GM19395 (cell line): Measurements from ENCODE around the gene TMEM123.
"Not testable (repeated sequence)": the region's sequence is repeated elsewhere in the genome, so short reads cannot be mapped to it uniquely, and the experiment has no call there.

Experiments used
- ATAC-seq: cut with Tn5 transposase; IDR thresholded peaks from one replicate; pipeline ENCODE4 v1.9.1; 2021; ENCODE audit warnings: mild to moderate bottlenecking, moderate library complexity; ENCODE audit not compliant: unreplicated experiment

TMEM123 gene

GRCh38 chr11:102398297-102398696 lies 54.3 kb downstream of the TMEM123 start:
- no peak for ATAC-seq

GRCh38 chr11:102396708-102397563 lies 55.6 kb downstream of the TMEM123 start:
- ATAC-seq: no peak

GRCh38 chr11:102395720-102396393 lies 56.7 kb downstream of the TMEM123 start:
- no peak for ATAC-seq

GRCh38 chr11:102393272-102393730 lies 59.3 kb downstream of the TMEM123 start:
- ATAC-seq: no peak

GRCh38 chr11:102391549-102392237 lies 60.9 kb downstream of the TMEM123 start:
- ATAC-seq: no peak

- peak; percentile 93 for ATAC-seq
Observed at GRCh38 chr11:102390667-102391465, 61.7 kb downstream of the TMEM123 start.

- no peak for ATAC-seq
Observed at GRCh38 chr11:102389253-102389652, 63.3 kb downstream of the TMEM123 start.

- no peak for ATAC-seq
Observed at GRCh38 chr11:102387043-102387781, 65.4 kb downstream of the TMEM123 start.

GRCh38 chr11:102386136-102386734 lies 66.3 kb downstream of the TMEM123 start:
- no peak for ATAC-seq

GRCh38 chr11:102385085-102386007 lies 67.2 kb downstream of the TMEM123 start:
- no peak for ATAC-seq

- no peak for ATAC-seq
Observed at GRCh38 chr11:102384419-102385079, 68.0 kb downstream of the TMEM123 start.

- no peak for ATAC-seq
Observed at GRCh38 chr11:102383839-102384238, 68.7 kb downstream of the TMEM123 start.

GRCh38 chr11:102382384-102382783 lies 70.2 kb downstream of the TMEM123 start:
- ATAC-seq: no peak

- ATAC-seq: no peak
Observed at GRCh38 chr11:102378818-102379217, 73.7 kb downstream of the TMEM123 start.

GRCh38 chr11:102377891-102378290 lies 74.7 kb downstream of the TMEM123 start:
- no peak for ATAC-seq

- ATAC-seq: no peak
Observed at GRCh38 chr11:102375720-102376399, 76.7 kb downstream of the TMEM123 start.

- ATAC-seq: not testable (repeated sequence)
Observed at GRCh38 chr11:102374633-102375424, 77.7 kb downstream of the TMEM123 start.
